OCI-LY7 (cell line): Measurements from ENCODE around the gene RNF114. TPM values are rescaled to one million over a fixed set of nuclear protein-coding genes. Genes with fewer than 3 reads are reported as not detected.
"Not testable (repeated sequence)": the region's sequence is repeated elsewhere in the genome, so short reads cannot be mapped to it uniquely, and the experiment has no call there.

Source experiments
- BruUV-seq: library from RNA; stranded (reverse); fragments of 400-500 nt; replicated peaks from 2 replicates; lab custom pipeline; 2021; lab: Mats Ljungman, UMichigan
- CTCF ChIA-PET: fragments of 300-600 bp; sonication (Branson Sonifier 250); formaldehyde crosslinking; loops from one replicate; lab custom pipeline; 2022; ENCODE audit warnings: antibody characterized with exemption; ENCODE audit not compliant: unreplicated experiment; lab: Charles Lee
- POLR2A ChIA-PET: fragments of 300-600 bp; sonication (Branson Sonifier 250); formaldehyde crosslinking; loops from one replicate; lab custom pipeline; 2022; ENCODE audit warnings: antibody characterized with exemption; lab: Charles Lee
- DNase-seq: peaks from one replicate; pipeline ENCODE4 v3.0.0-alpha.2; 2015; ENCODE audit warnings: low spot score
- H2AFZ ChIP-seq: fragments of 200-600 bp; sonication (generic), shearing (Covaris generic); 2 replicates; pipeline ENCODE4 v1.6.1; 2014; ENCODE audit warnings: mild to moderate bottlenecking, antibody characterized with exemption, low read length, moderate library complexity
- H3K27ac ChIP-seq: fragments of 200-600 bp; sonication (generic); 2 replicates; pipeline ENCODE4 v1.5.1; 2014; ENCODE audit warnings: mixed run types, low read depth, mild to moderate bottlenecking, moderate library complexity, low read length, inconsistent platforms; ENCODE audit not compliant: poor library complexity, severe bottlenecking
- H3K36me3 ChIP-seq: fragments of 200-600 bp; sonication (generic); 2 replicates; pipeline ENCODE4 v1.6.1; 2014; ENCODE audit warnings: mild to moderate bottlenecking, antibody characterized with exemption, low read length, moderate library complexity, mixed read lengths; ENCODE audit not compliant: insufficient read depth
- H3K4me1 ChIP-seq: fragments of 200-600 bp; sonication (generic); 2 replicates; pipeline ENCODE4 v1.5.1; 2014; ENCODE audit warnings: mild to moderate bottlenecking, low read length; ENCODE audit not compliant: insufficient read depth, poor library complexity, severe bottlenecking
- H3K4me2 ChIP-seq: fragments of 200-600 bp; sonication (generic); 2 replicates; pipeline ENCODE4 v1.6.1; 2014; ENCODE audit warnings: mild to moderate bottlenecking, low read length
- H3K4me3 ChIP-seq: fragments of 200-600 bp; sonication (generic); 2 replicates; pipeline ENCODE4 v1.5.1; 2014; ENCODE audit warnings: mild to moderate bottlenecking, low read depth, low read length; ENCODE audit not compliant: poor library complexity, severe bottlenecking
- H3K79me2 ChIP-seq: fragments of 200-600 bp; sonication (generic); 2 replicates; pipeline ENCODE4 v1.6.1; 2016; ENCODE audit warnings: low read depth, mild to moderate bottlenecking, low read length, moderate library complexity, mixed read lengths; ENCODE audit not compliant: insufficient read depth
- H3K9me2 ChIP-seq: fragments of 200-600 bp; sonication (generic); 2 replicates; pipeline ENCODE4 v1.6.1; 2016; ENCODE audit warnings: mild to moderate bottlenecking, low read length, mixed read lengths; ENCODE audit not compliant: insufficient read depth
- H3K9me3 ChIP-seq: fragments of 200-600 bp; sonication (generic); 2 replicates; pipeline ENCODE4 v1.6.1; 2014; ENCODE audit warnings: mild to moderate bottlenecking, mixed run types, low read length, mixed read lengths
- H4K20me1 ChIP-seq: fragments of 200-600 bp; sonication (generic); 2 replicates; pipeline ENCODE4 v1.6.1; 2014; ENCODE audit warnings: mild to moderate bottlenecking, antibody characterized with exemption, low read length, moderate library complexity, mixed read lengths; ENCODE audit not compliant: insufficient read depth
- CTCF ChIP-seq: fragments of 200-600 bp; sonication (generic); conservative IDR thresholded peaks from 2 replicates; pipeline ENCODE4 v1.5.1; 2014; ENCODE audit warnings: mild to moderate bottlenecking, antibody characterized with exemption, low read length, moderate library complexity, mixed read lengths
- EZH2phosphoT487 ChIP-seq: fragments of 200-600 bp; sonication (generic); IDR thresholded peaks from 2 replicates; pipeline ENCODE4 v1.6.1; 2018; ENCODE audit warnings: low read depth, borderline replicate concordance, mild to moderate bottlenecking, mixed run types, antibody characterized with exemption, low read length, moderate library complexity, mixed read lengths
- intact Hi-C: fragments of 100-400 bp; cut with micrococcal nuclease; formaldehyde crosslinking; loops from one replicate; pipeline ENCODE4 v1.10.0; 2022; ENCODE audit not compliant: unreplicated experiment
- total RNA-seq, 2 experiments: library from RNA; depleted of rRNA in 1 of 2; stranded (reverse); fragments of >200 nt in 1 of 2; shearing (Covaris generic) in 1 of 2; gene quantifications; 2 replicates each; pipeline ENCODE4 v1.2.3, GENCODE V29; 2014 to 2022

The RNF114 gene
- total RNA-seq, 2 experiments from 2014 or later = 48.4 to 62.4 TPM

- no peaks in the 10 kb centered on the region for H3K9me3 ChIP-seq
- H3K4me3 ChIP-seq = no peak overlapping the region
- H3K27ac ChIP-seq = no peak overlapping the region
- TF ChIP-seq CTCF = no peak
- TF ChIP-seq EZH2phosphoT487 = no peak
- no peaks in the 10 kb centered on the region for H4K20me1 ChIP-seq
- no peak for DNase-seq
- POLR2A ChIA-PET = no interaction called here
- H3K4me1 ChIP-seq = no peaks in the 10 kb centered on the region
- BruUV-seq = no TSS peak
- H2AFZ ChIP-seq = no peak overlapping the region
- H3K36me3 ChIP-seq = peaks cover 49% of the 10 kb centered on the region
- H3K4me2 ChIP-seq = no peak overlapping the region
- H3K79me2 ChIP-seq = no peaks in the 10 kb centered on the region
- intact Hi-C loops = no loop called here
- H3K9me2 ChIP-seq = no peaks in the 10 kb centered on the region
- CTCF ChIA-PET = no interaction called here
Measured at GRCh38 chr20:49956689-49957088, 20.5 kb downstream of the RNF114 start.

GRCh38 chr20:49957089-49957938 lies 21.1 kb downstream of the RNF114 start:
- H2AFZ ChIP-seq, POLR2A ChIA-PET, H3K79me2 ChIP-seq, H3K4me3 ChIP-seq, intact Hi-C loops, H3K9me3 ChIP-seq, DNase-seq, H3K4me2 ChIP-seq, CTCF ChIA-PET, H3K27ac ChIP-seq, H4K20me1 ChIP-seq, H3K9me2 ChIP-seq, BruUV-seq, H3K4me1 ChIP-seq: not testable (repeated sequence)
- peaks cover 43% of the 10 kb centered on the region for H3K36me3 ChIP-seq

- Histone ChIP-seq H3K79me2 (no peaks in the 10 kb centered on the region), H3K4me2 (no peak overlapping the region), H3K9me3 (no peaks in the 10 kb centered on the region), H3K4me1 (no peaks in the 10 kb centered on the region), H4K20me1 (no peaks in the 10 kb centered on the region), H3K27ac (no peak overlapping the region), H3K4me3 (no peak overlapping the region), H2AFZ (no peak overlapping the region), H3K36me3 (peaks cover 9% of the 10 kb centered on the region), H3K9me2 (no peaks in the 10 kb centered on the region)
- ChIA-PET POLR2A (no interaction called here), CTCF (no interaction called here)
- intact Hi-C loops = no loop called here
- TF ChIP-seq CTCF (no peak), EZH2phosphoT487 (no peak)
- BruUV-seq = no TSS peak
- DNase-seq = no peak
Measured at GRCh38 chr20:49961413-49961812, 25.2 kb downstream of the RNF114 start.
